ENCODE measurements around the gene ADAT3. TPM values are rescaled to one million over a fixed set of nuclear protein-coding genes. Genes with fewer than 3 reads are reported as not detected.

ADAT3 gene
- total and polyA plus RNA-seq, 11 donors: 1.2 to 5.1 (median 1.9) TPM

DNA sequence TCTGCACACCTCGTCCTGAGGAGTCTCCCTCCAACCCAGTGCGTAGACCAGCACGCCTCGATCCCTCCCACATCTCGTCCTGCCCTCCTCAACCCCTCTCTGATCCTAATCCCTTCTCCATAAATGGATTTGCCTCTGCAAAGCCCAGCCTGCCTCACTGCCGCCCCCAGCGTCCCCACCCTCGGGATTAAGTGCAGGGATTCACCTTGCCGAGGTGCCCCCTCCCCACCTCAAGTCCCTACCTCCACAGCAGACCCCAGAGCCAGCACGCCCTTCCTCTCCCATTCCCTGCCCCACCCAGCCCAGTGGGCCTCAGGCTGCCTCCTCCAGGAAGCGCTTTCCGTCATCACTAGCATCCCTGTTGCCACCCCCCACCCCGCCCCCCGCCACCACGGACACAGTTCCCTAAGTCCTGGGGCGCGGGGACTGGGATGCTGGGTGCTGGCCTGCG lies 45.8 kb upstream of the ADAT3 start:
- TF ChIP-seq, protein P1, sequence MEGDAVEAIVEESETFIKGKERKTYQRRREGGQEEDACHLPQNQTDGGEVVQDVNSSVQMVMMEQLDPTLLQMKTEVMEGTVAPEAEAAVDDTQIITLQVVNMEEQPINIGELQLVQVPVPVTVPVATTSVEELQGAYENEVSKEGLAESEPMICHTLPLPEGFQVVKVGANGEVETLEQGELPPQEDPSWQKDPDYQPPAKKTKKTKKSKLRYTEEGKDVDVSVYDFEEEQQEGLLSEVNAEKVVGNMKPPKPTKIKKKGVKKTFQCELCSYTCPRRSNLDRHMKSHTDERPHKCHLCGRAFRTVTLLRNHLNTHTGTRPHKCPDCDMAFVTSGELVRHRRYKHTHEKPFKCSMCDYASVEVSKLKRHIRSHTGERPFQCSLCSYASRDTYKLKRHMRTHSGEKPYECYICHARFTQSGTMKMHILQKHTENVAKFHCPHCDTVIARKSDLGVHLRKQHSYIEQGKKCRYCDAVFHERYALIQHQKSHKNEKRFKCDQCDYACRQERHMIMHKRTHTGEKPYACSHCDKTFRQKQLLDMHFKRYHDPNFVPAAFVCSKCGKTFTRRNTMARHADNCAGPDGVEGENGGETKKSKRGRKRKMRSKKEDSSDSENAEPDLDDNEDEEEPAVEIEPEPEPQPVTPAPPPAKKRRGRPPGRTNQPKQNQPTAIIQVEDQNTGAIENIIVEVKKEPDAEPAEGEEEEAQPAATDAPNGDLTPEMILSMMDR (IDR thresholded peaks at IDR 0.05): no peak
- no peak for TF ChIP-seq POLR2A (IDR thresholded peaks at IDR 0.05)
- intact Hi-C loops (cut with DNase I): no loop called here
- Histone ChIP-seq H3K27ac (peak overlapping the region in 5 of 12 donors; percentile 24 to 86 (median 40)), H3K4me3 (peak overlapping the region in 1 of 12 donors; percentile 15), H3K4me1 (peaks cover 2 to 85% (median 65%) of the 10 kb centered on the region in 12 donors), H3K36me3 (peaks cover 0 to 1% (median 0%) of the 10 kb centered on the region in 9 donors), H3K9me3 (no peaks in the 10 kb centered on the region), H3K27me3 (no peaks in the 10 kb centered on the region)
- DNase-seq: peak in 2 of 5 donors; percentile 30 to 41
- WGBS, 4 donors: 64 to 67% (median 65%) methylated on average over 18 of the region's 18 CpGs
- no peak for ATAC-seq

- H3K4me1 ChIP-seq: peaks cover 2 to 85% (median 61%) of the 10 kb centered on the region in 12 donors
- peak overlapping the region in 2 of 12 donors; percentile 15 to 21 for H3K4me3 ChIP-seq
- 39 to 56% (median 41%) methylated on average over 10 to 32 of the region's 32 CpGs for WGBS, 4 donors
- TF ChIP-seq POLR2A (IDR thresholded peaks at IDR 0.05): no peak
- TF ChIP-seq, protein P1 (IDR thresholded peaks at IDR 0.05): no peak
- H3K27me3 ChIP-seq: no peaks in the 10 kb centered on the region
- peak overlapping the region in 8 of 12 donors; percentile 13 to 86 (median 32) for H3K27ac ChIP-seq
- H3K36me3 ChIP-seq: no peaks in the 10 kb centered on the region
- intact Hi-C loops (cut with DNase I): loop anchor here in 1 of 10 donors (10.0 kb wide), 1 partner anchor 205 kb away; no protein-coding TSS in a partner anchor
- DNase-seq: peak in 4 of 5 donors; percentile 68 to 78 (median 68)
- no peaks in the 10 kb centered on the region for H3K9me3 ChIP-seq
- ATAC-seq: no peak
Observed at GRCh38 chr19:1860042-1860775, 45.0 kb upstream of the ADAT3 start.

DNA sequence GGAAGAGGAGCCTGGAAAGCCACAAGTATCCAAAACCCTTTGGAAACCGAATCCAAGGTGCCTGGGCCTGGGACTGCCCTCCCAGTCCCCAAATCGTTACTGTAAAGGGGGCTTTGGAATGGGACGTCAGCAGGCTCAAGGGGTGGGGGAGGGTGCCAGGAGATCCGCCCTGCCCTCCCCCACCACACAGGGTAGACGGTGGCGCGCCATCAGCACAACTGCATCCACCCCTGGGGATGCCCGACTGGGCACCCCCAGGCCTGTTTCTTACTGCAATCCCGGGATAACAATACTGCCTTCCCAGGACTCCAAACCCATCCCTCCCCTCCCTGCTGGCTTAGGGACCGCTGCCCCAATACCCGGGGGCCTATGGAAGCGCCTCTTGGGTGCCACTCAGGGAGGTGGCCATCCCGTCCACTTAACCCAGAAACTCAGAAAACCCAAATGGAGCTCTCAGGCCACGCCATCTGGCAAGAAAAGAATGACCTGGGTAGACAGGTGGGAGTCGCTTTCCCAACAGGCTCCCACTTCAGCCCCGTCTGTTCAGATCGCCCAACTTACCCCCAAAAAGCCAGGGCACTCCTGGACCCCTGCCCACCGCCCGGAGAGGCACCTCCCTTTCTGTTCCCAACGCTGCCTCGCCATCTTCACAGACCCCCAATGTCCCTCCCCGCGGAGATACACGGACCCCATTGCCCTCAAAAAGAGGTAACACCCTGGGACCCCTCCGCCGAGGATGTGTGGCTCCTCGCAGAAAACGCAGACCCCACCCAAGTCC lies 44.2 kb upstream of the ADAT3 start:
- DNase-seq: peak in 1 of 5 donors; percentile 33
- Histone ChIP-seq H3K27ac (peak overlapping the region in 6 of 12 donors; percentile 13 to 86 (median 67)), H3K9me3 (no peaks in the 10 kb centered on the region), H3K36me3 (no peaks in the 10 kb centered on the region), H3K4me1 (peaks cover 2 to 79% (median 56%) of the 10 kb centered on the region in 12 donors), H3K4me3 (peak overlapping the region in 7 of 12 donors; percentile 50 to 99 (median 67)), H3K27me3 (no peaks in the 10 kb centered on the region)
- TF ChIP-seq, protein P1 (IDR thresholded peaks at IDR 0.05): no peak
- TF ChIP-seq POLR2A (IDR thresholded peaks at IDR 0.05): no peak
- 69 to 74% (median 71%) methylated on average over 21 to 28 of the region's 28 CpGs for WGBS, 4 donors
- ATAC-seq: no peak
- intact Hi-C loops (cut with DNase I): loop anchor here in 1 of 10 donors (10.0 kb wide), 1 partner anchor 204 kb away; no protein-coding TSS in a partner anchor
